KBM-7 (cell line): ENCODE results near the gene REG4.

Experiments used
- DNase-seq: peaks from one replicate; pipeline ENCODE4 v3.0.0-alpha.2; 2015
- in situ Hi-C: fragments of 300-500 bp; cut with MboI; formaldehyde crosslinking; loops from 2 replicates; pipeline ENCODE4 v1.14.3; 2020; ENCODE audit warnings: low sequenced_read_pairs, low pct_unique_long_range_greater_than_20kb, mixed read lengths

Gene REG4

DNA sequence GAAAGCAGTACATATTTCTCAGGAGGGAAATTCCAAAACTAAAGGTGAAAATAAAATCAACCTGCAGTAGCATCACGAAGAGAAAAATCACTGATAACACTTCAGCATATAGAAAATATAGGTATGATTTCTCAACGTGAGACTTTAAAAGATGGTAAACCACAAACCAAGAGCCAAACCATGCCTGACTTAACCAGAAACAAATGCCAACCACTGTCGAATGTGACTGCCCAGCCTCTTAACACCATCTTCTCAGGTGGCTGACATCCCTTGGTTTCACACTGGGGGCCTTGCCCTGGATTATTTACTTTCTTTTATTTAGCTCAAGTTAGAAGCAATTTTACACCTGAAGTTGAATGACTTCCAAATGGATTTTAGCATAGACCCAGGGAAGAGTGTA, 52.7 kb downstream of the REG4 start:
- in situ Hi-C loops, result no loop called here
- no peak for DNase-seq

- no peak for DNase-seq
- in situ Hi-C loops, result no loop called here
Measured at GRCh38 chr1:119752592-119752991, 58.7 kb downstream of the REG4 start.

- no peak for DNase-seq
- in situ Hi-C loops, result no loop called here
Measured at GRCh38 chr1:119748040-119748439, 63.2 kb downstream of the REG4 start.

DNA sequence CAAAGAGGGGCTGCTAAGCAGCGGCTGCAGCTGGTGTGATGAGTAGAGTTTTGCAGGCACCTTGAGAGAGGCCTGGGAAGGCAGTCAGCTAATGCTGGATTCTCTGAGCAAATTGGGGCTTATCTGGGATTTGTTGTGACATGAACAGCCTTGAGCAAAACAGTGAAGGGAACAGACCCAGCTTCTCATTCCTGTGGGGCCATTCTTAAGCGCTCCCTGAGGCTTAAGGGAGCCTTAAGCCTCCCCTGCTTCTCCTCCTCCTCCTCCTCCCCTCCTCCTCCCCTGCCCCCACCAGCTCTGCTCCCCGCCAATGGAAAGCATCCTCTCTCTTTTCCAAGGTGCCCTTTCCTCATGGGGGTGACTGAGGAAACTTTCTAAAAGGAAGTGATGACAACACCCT, 63.8 kb downstream of the REG4 start:
- DNase-seq, result no peak
- in situ Hi-C loops, result no loop called here

DNA sequence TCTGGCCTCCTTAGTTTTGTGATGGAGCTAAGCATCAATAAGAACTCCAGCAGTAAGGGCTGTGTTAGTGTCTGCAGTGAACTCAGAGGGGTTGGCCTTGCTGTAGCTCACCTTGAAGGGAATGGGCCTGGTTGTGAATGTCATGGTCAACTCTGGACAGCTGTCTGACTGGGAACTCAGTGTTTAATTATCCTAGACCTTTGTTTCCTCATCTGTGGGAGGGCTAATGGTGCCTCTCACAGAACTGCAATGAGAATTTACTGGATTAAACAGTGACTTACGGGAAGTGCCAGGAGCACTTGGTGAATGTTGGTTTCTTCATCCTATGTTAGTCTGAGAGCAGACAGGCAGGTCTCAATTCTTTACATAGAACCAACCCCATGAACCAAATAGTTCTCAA, 66.2 kb downstream of the REG4 start:
- in situ Hi-C loops, result no loop called here

GRCh38 chr1:119744598-119744942, 66.7 kb downstream of the REG4 start:
- DNase-seq, result no peak
- in situ Hi-C loops, result no loop called here

More for the DNA sequence above, 66.2 kb downstream of the REG4 start:
- DNase-seq, result no peak
